Measurements from ENCODE around the gene USP7.

The USP7 gene

DNA sequence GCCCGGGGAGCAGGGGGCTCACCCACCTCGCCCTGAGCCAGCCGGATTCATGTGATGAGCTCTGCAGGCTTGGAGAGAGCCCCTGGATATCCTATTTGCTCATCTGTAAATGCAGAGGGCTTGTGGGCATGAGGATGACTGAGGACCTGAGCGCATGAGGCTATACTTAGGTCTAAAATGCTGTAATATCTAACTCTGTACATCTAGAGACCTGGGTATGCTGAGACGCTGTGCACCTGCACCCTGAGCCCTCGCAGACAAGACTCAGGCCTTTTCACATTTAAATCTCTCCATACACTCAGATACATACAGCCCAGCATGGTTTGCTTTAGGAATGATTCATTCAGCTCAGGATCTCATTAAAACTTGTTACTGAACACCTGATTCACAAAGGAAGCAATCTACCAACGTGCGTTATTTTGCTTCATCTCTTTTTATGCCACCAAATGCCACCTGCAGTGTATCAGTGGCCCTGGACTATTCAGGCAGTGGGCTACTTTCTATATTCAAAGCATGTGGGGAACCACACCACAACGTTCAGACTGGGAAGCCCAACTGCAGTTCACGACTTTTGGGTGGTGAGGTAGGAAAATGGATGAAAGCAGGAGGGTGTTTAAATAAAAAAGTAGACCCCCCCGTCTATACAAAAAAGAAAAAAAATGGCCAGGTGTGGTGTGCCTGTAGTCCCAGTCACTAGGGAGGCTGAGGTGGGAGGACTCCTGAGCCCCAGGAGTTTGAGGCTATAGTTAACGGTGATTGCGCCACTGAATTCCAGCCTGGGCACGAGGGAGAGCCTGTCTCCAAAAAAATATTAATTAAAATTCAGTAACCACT lies 12.0 kb downstream of the USP7 start:
- TF ChIP-seq, protein P1, sequence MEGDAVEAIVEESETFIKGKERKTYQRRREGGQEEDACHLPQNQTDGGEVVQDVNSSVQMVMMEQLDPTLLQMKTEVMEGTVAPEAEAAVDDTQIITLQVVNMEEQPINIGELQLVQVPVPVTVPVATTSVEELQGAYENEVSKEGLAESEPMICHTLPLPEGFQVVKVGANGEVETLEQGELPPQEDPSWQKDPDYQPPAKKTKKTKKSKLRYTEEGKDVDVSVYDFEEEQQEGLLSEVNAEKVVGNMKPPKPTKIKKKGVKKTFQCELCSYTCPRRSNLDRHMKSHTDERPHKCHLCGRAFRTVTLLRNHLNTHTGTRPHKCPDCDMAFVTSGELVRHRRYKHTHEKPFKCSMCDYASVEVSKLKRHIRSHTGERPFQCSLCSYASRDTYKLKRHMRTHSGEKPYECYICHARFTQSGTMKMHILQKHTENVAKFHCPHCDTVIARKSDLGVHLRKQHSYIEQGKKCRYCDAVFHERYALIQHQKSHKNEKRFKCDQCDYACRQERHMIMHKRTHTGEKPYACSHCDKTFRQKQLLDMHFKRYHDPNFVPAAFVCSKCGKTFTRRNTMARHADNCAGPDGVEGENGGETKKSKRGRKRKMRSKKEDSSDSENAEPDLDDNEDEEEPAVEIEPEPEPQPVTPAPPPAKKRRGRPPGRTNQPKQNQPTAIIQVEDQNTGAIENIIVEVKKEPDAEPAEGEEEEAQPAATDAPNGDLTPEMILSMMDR (IDR thresholded peaks at IDR 0.05; ENCODE audit: low read depth, low read length): no peak
- no peak overlapping the region for H3K4me3 ChIP-seq (ENCODE audit: low read depth, low read length)

DNA sequence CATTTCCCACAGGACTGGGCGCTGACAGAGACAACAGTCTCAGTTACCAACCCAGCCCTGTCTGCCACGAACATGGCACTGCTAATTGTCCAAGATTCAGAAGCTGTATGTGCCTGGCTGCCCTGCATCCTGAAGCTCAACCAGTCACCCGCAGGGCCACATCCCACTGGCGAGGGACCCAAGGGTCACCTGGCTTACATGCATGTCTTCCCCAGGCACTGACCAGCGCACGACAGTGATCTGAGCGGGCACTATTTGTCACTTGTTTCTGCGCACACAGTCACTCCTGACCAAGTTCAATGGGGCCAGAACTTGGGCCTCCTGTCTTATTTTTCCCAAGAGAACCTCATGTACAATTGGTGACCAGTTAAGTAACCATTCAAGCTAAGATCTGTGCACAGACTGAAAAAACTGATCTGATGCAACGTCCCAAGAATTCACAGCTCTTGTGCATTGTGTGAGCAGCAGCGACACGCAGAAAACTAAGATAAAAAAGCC lies 13.1 kb downstream of the USP7 start:
- no peak overlapping the region for H3K4me3 ChIP-seq (ENCODE audit: low read depth, low read length)
- TF ChIP-seq, protein P1 (IDR thresholded peaks at IDR 0.05; ENCODE audit: low read depth, low read length): no peak

DNA sequence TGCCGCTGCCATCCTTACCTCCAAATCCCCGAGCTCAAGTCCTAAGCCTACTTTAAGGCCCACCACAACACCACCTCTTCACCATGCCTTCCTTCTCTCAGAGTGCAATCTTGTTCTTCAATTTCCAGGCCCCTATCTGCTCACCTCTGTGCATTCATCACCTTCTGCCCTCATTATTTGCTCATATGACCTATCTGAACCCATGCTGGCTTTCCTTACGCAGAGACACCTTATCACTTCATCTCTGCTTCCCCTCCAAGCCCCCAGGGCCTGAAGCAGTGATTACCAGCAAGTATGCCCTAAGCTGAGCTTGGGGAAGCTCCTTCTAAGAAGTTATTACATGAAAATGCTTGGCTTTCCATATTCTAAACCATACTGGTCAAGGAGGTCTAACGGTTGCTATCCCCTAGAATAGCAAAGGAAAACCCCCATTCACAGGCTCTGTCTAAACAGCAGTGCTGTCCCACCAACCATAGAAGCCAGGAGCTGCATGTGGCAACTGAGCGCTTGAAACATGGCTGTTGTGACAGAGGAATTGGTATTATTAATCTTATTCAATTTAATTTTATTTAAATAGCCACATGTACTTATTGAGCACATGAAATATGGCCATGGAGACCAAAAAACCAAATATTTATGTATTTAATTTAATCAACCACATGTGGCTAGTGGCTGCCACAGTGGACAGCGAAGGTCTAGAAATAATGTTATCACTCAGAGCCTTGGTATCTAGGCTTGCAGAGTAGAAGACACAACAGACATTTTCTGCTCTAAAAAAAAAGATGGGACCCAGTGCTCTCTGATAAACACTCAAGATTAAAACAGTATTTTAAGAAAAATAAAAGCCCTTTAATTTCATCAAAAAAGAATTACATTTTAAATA lies 13.9 kb downstream of the USP7 start:
- H3K4me3 ChIP-seq (ENCODE audit: low read depth, low read length): no peak overlapping the region
- TF ChIP-seq, protein P1 (IDR thresholded peaks at IDR 0.05; ENCODE audit: low read depth, low read length): no peak

DNA sequence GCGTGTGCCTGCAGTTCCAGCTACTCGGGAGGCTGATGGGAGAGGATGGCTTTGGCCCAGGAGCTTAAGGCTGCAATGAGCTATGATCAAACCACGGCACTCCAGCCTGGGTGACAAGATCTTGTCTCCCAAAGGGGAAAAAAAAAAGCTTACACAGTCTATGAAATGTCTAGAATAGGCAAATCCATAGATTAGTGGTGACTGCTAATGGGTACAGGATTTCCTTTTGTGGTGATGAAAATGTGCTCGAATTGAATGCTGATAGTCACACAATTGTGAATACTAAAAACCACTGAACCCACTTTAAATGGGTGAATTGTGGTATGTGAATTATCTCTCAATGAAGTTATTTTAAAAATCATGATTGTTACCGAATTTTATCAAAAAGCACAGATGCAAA lies 14.9 kb downstream of the USP7 start:
- H3K4me3 ChIP-seq (ENCODE audit: low read depth, low read length): no peak overlapping the region
- TF ChIP-seq, protein P1 (IDR thresholded peaks at IDR 0.05; ENCODE audit: low read depth, low read length): no peak

DNA sequence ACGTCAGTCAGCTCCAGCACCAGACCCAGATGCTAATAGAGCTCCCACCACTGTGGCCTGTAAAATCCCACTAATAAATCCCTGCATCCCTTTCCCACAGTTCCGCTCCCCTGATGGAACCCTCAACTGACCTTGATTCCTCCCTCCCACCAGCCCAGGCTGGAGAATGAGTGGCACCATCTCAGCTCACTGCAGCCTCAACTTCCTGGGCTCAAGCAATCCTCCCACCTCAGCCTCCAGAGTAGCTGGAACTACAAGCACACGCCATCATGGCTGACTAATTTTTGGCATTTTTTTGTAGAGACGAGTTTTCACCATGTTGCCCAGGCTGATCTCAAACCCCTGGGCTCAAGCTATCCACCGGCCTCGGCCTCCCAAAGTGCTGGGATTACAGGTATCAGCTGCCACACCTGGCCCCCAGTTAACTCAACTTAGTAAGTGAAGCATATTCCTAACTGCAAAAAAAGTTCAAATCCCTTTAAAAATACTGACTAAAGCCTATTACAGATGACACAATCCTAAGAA lies 15.6 kb downstream of the USP7 start:
- TF ChIP-seq, protein P1 (IDR thresholded peaks at IDR 0.05; ENCODE audit: low read depth, low read length): no peak
- H3K4me3 ChIP-seq (ENCODE audit: low read depth, low read length): no peak overlapping the region

DNA sequence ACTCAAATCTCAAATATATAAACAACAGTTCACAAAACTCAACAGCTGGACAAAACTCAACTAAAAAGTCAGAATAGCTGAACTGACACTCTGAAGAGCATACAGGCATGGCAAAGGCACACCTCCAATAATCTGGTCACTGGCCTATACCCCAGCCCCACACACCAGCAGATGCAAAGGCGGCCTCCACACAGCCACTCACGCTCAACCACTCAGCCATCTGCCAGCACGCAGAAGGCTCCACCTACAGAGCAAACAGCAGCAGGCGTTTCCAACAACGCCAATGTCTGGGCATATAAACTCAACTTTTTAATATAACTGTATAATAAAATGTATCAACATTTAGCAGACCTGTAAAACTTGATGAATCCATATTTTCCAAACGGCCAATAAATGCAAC lies 17.2 kb downstream of the USP7 start:
- TF ChIP-seq, protein P1 (IDR thresholded peaks at IDR 0.05; ENCODE audit: low read depth, low read length): no peak
- H3K4me3 ChIP-seq (ENCODE audit: low read depth, low read length): no peak overlapping the region
